ENCODE data around the gene IL27RA. TPM values are rescaled to one million over a fixed set of nuclear protein-coding genes. Genes with fewer than 3 reads are reported as not detected.

Gene IL27RA
- total and polyA plus RNA-seq, 11 donors = 2.4 to 8.2 (median 4.2) TPM

DNA sequence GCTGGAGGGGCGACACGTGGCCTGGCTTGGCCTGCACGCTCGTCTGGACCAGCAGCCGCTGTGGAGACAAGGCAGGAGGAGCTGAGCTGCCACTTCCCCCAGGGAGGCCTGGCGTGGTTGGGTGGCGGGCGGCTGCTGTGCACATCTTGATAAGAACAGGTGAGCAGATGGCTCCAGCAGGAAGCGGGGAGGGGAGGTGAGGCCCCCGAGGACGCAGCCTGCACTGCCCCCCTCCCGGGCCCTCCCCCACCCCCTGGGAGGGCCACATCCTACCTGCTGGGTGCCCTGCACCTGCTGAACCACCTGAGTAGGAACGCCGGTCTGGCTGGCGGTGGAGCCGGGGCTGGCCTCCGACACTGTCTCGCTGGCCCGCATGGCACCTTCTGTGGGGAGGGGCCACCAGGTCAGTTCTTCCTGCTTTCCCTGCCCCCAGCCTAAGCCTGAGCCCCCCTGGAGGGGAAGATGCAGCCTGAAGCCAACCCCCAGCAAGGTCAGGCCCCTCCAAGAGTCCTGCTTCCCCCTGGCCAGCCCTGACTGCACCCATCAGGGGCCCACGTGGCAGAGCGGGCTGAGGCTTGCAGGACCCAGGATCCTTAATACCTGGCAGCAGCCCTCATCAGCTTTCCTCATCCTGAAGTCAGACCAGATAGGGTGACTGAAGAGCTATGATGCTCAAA lies 48.2 kb upstream of the IL27RA start:
- DNase-seq (no peak), ATAC-seq (no peak)
- intact Hi-C loops (cut with DNase I) = no loop called here
- Histone ChIP-seq H3K27ac (no peak overlapping the region), H3K36me3 (peaks cover 0 to 18% (median 7%) of the 10 kb centered on the region in 9 donors), H3K27me3 (no peaks in the 10 kb centered on the region), H3K9me3 (no peaks in the 10 kb centered on the region), H3K4me1 (peaks cover 2 to 57% (median 32%) of the 10 kb centered on the region in 12 donors), H3K4me3 (no peak overlapping the region)
- TF ChIP-seq POLR2A (IDR thresholded peaks at IDR 0.05) = no peak
- TF ChIP-seq, protein P1, sequence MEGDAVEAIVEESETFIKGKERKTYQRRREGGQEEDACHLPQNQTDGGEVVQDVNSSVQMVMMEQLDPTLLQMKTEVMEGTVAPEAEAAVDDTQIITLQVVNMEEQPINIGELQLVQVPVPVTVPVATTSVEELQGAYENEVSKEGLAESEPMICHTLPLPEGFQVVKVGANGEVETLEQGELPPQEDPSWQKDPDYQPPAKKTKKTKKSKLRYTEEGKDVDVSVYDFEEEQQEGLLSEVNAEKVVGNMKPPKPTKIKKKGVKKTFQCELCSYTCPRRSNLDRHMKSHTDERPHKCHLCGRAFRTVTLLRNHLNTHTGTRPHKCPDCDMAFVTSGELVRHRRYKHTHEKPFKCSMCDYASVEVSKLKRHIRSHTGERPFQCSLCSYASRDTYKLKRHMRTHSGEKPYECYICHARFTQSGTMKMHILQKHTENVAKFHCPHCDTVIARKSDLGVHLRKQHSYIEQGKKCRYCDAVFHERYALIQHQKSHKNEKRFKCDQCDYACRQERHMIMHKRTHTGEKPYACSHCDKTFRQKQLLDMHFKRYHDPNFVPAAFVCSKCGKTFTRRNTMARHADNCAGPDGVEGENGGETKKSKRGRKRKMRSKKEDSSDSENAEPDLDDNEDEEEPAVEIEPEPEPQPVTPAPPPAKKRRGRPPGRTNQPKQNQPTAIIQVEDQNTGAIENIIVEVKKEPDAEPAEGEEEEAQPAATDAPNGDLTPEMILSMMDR (IDR thresholded peaks at IDR 0.05) = no peak
- WGBS, 4 donors = 90 to 97% (median 91%) methylated on average over 11 to 21 of the region's 21 CpGs

DNA sequence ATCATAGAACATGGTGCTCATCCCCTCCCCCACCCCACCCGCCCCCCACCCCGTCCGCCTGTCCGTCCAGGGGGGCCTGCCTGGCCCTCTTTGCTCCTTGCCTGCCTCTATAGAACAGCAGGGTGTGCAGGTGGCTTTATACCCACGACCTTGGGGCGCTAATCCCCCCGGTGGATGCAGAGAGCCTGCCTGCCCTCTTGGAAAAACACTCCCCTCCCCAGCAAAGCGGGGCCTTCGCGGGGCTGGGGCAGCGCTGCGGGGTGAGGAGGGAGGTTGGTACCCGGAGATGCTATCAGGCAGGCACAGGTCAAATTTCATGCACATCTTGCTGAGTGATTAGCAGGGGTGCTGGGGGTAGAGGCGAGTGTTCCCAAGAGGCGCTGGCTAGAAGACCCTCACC lies 47.4 kb upstream of the IL27RA start:
- Histone ChIP-seq H3K27me3 (no peaks in the 10 kb centered on the region), H3K27ac (no peak overlapping the region), H3K36me3 (peaks cover 0 to 18% (median 7%) of the 10 kb centered on the region in 9 donors), H3K9me3 (no peaks in the 10 kb centered on the region), H3K4me1 (peaks cover 2 to 52% (median 28%) of the 10 kb centered on the region in 12 donors), H3K4me3 (no peak overlapping the region)
- intact Hi-C loops (cut with DNase I) = no loop called here
- DNase-seq (no peak), ATAC-seq (no peak)
- TF ChIP-seq, protein P1 (IDR thresholded peaks at IDR 0.05) = no peak
- no peak for TF ChIP-seq POLR2A (IDR thresholded peaks at IDR 0.05)
- WGBS, 4 donors = 81 to 95% (median 86%) methylated on average over 8 to 15 of the region's 15 CpGs

DNA sequence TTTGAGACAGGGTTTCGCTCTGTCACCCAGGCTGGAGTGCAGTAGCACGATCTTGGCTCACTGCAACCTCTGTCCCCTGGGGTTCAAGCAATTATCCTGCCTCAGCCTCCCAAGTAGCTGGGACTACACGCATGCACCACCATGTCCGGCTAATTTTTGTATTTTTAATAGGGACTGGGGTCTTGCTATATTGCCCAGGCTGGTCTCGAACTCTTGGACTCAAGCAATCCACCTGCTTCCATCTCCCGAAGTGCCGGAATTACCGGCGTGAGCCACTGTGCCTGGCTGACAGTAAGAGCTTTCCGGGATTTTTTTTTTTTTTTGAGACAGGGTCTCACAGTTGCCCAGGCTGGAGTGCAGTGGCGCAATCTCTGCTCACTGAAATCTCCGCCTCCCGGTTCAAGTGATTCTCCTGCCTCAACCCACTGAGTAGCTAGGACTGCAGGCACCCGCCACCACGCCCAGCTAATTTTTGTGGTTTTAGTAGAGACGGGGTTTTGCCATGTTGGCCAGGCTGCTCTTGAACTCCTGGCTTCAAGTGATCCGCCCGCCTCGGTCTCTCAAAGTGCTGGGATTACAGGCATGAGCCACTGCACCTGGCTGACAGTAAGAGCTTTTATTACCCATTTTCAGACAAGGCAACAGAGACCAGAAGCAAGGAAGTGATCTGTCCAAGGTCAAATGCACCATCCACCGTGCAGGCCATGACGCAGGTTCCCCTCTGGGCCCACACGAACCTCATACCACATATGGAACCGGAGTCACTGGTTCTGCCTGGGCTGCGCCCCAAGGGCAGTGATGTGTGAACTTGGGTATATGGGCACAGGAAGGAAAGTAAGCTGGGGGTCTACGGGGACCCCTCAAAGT lies 46.5 kb upstream of the IL27RA start:
- H3K4me3 ChIP-seq = no peak overlapping the region
- H3K4me1 ChIP-seq = peaks cover 2 to 47% (median 23%) of the 10 kb centered on the region in 12 donors
- no peaks in the 10 kb centered on the region for H3K27me3 ChIP-seq
- peak overlapping the region in 5 of 12 donors; percentile 28 to 99 (median 96) for H3K27ac ChIP-seq
- ATAC-seq (no peak), DNase-seq (no peak)
- H3K9me3 ChIP-seq = no peaks in the 10 kb centered on the region
- intact Hi-C loops (cut with DNase I) = loop anchor here in 1 of 10 donors (5.0 kb wide), 1 partner anchor 33 kb away; the partner anchor contains the start of gene DCAF15
- 90 to 95% (median 92%) methylated on average over 23 to 25 of the region's 25 CpGs for WGBS, 4 donors
- peaks cover 0 to 18% (median 7%) of the 10 kb centered on the region in 9 donors for H3K36me3 ChIP-seq
- TF ChIP-seq POLR2A (IDR thresholded peaks at IDR 0.05) = no peak
- TF ChIP-seq, protein P1 (IDR thresholded peaks at IDR 0.05) = no peak

All from heart left ventricle (tissue), 16 donors.